Endothelial cell of umbilical vein (primary cell): ENCODE data around the gene NDUFA12. TPM values are rescaled to one million over a fixed set of nuclear protein-coding genes. Genes with fewer than 3 reads are reported as not detected.

Experiments used
- Bru-seq: library from RNA; stranded (reverse); fragments of 400-500 nt; gene quantifications from one replicate; lab custom pipeline; 2021; lab: Mats Ljungman, UMichigan
- BruChase-seq, 2 experiments: library from RNA; stranded (reverse); fragments of 400-500 nt; gene quantifications; one replicate each; lab custom pipeline; 2021; lab: Mats Ljungman, UMichigan
- BruUV-seq: library from RNA; stranded (reverse); fragments of 400-500 nt; replicated peaks from 2 replicates; lab custom pipeline; 2021; lab: Mats Ljungman, UMichigan
- CTCF ChIA-PET: fragments of 300-600, 350-600 bp; sonication (Branson Sonifier 250); formaldehyde crosslinking; loops from one replicate; lab custom pipeline; 2021; ENCODE audit warnings: antibody characterized with exemption, inconsistent platforms; lab: Charles Lee
- POLR2A ChIA-PET: fragments of 300-600, 350-600 bp; sonication (Branson Sonifier 250); formaldehyde crosslinking; loops from one replicate; lab custom pipeline; 2021; ENCODE audit warnings: antibody characterized with exemption, inconsistent platforms; lab: Charles Lee
- DNase-seq: peaks from one replicate; pipeline ENCODE4 v3.0.0-alpha.2; 2011; ENCODE audit warnings: low read depth, low spot score
- FAIRE-seq: peaks from 2 replicates; lab custom pipeline; 2011; peaks lifted over from hg19 to GRCh38; lab: Jason Lieb, UNC
- H2AFZ ChIP-seq: 2 replicates; pipeline ENCODE4 v1.6.0; 2012; ENCODE audit warnings: low read depth, low read length, control low read depth, inconsistent platforms
- H3K27ac ChIP-seq: 2 replicates; pipeline ENCODE4 v1.5.1; 2011; ENCODE audit warnings: low read depth, mild to moderate bottlenecking, control low read depth, low read length, moderate library complexity; ENCODE audit not compliant: insufficient read depth
- H3K27me3 ChIP-seq, 2 experiments: 2 replicates each; pipeline versions ENCODE4 v1.6.0 to v1.6.1; 2011; ENCODE audit warnings: low read length in 2 of 2, mixed read lengths in 1 of 2; ENCODE audit not compliant: control insufficient read depth in 2 of 2, insufficient read depth in 2 of 2
- H3K36me3 ChIP-seq, 2 experiments: 2 replicates in 1 of 2; 3 replicates in 1 of 2; pipeline ENCODE4 v1.5.1; 2011; ENCODE audit warnings: low read length in 2 of 2, mild to moderate bottlenecking in 1 of 2, moderate library complexity in 1 of 2; ENCODE audit not compliant: control insufficient read depth in 2 of 2, insufficient read depth in 2 of 2; ENCODE audit errors: extremely low read depth in 1 of 2
- H3K4me1 ChIP-seq: 3 replicates; pipeline ENCODE4 v1.5.1; 2011; ENCODE audit warnings: mild to moderate bottlenecking, low read length; ENCODE audit not compliant: control insufficient read depth, insufficient read depth; ENCODE audit errors: extremely low read depth
- H3K4me2 ChIP-seq: 2 replicates; pipeline ENCODE4 v1.6.1; 2011; ENCODE audit warnings: low read length, control low read depth, mixed read lengths; ENCODE audit not compliant: insufficient read depth
- H3K4me3 ChIP-seq, 3 experiments: fragments of 200-600 bp in 1 of 3; sonication (generic), shearing (Covaris generic) in 1 of 3; replicated peaks in 1 of 3; 2 replicates each; pipeline ENCODE4 v1.5.1; 2011 to 2016; ENCODE audit warnings: control low read depth in 3 of 3, low read length in 3 of 3, mild to moderate bottlenecking in 2 of 3, inconsistent platforms in 1 of 3, low read depth in 1 of 3, moderate library complexity in 1 of 3; ENCODE audit not compliant: insufficient read depth in 1 of 3
- H3K79me2 ChIP-seq: 2 replicates; pipeline ENCODE4 v1.6.0; 2012; ENCODE audit warnings: low read length, inconsistent platforms; ENCODE audit not compliant: control insufficient read depth, insufficient read depth
- H3K9ac ChIP-seq: replicated peaks from 2 replicates; pipeline ENCODE3; 2011; ENCODE audit warnings: low read length, control low read depth; ENCODE audit not compliant: insufficient read depth; ENCODE audit errors: extremely low read depth
- H3K9me1 ChIP-seq: replicated peaks from 3 replicates; pipeline ENCODE4 v1.6.0; 2011; ENCODE audit warnings: mild to moderate bottlenecking, low read length; ENCODE audit not compliant: control insufficient read depth, insufficient read depth; ENCODE audit errors: extremely low read depth
- H3K9me3 ChIP-seq: replicated peaks from 2 replicates; pipeline ENCODE4 v1.5.1; 2012; ENCODE audit warnings: low read length, inconsistent platforms; ENCODE audit not compliant: control insufficient read depth, insufficient read depth
- H4K20me1 ChIP-seq: replicated peaks from 2 replicates; pipeline ENCODE3; 2011; ENCODE audit warnings: mild to moderate bottlenecking, low read length; ENCODE audit not compliant: control insufficient read depth, insufficient read depth; ENCODE audit errors: extremely low read depth
- EZH2 ChIP-seq: IDR thresholded peaks from 2 replicates; pipeline ENCODE4 v1.6.1; 2012; ENCODE audit warnings: borderline replicate concordance, low read depth, mild to moderate bottlenecking, moderate library complexity, low read length, inconsistent platforms; ENCODE audit not compliant: severe bottlenecking
- FOS ChIP-seq: IDR thresholded peaks from 2 replicates; pipeline ENCODE4 v1.6.1; 2011; ENCODE audit warnings: mild to moderate bottlenecking, low read length, moderate library complexity, borderline replicate concordance; ENCODE audit not compliant: insufficient read depth
- GATA2 ChIP-seq: IDR thresholded peaks from 2 replicates; pipeline ENCODE4 v1.7.0; 2011; ENCODE audit warnings: low read depth, mild to moderate bottlenecking, moderate library complexity, mixed read lengths, low read length; ENCODE audit not compliant: insufficient read length, insufficient read depth
- JUN ChIP-seq: IDR thresholded peaks from 2 replicates; pipeline ENCODE4 v1.6.1; 2011; ENCODE audit warnings: borderline replicate concordance, low read depth; ENCODE audit not compliant: insufficient read length, insufficient read depth
- MYC ChIP-seq: IDR thresholded peaks from one replicate; pipeline ENCODE4 v1.6.1; 2011; ENCODE audit warnings: mild to moderate bottlenecking, low read depth, low read length
- POLR2A ChIP-seq: IDR thresholded peaks from 2 replicates; pipeline ENCODE4 v1.6.1; 2012; ENCODE audit warnings: low read depth, mild to moderate bottlenecking, control low read depth, low read length
- POLR2AphosphoS5 ChIP-seq: IDR thresholded peaks from 2 replicates; pipeline ENCODE4 v1.6.1; 2012; ENCODE audit warnings: low read depth, mild to moderate bottlenecking, control low read depth, low read length, moderate library complexity; ENCODE audit not compliant: insufficient read depth
- dilution Hi-C: fragments of 300-500 bp; cut with MboI; formaldehyde crosslinking; loops from one replicate; pipeline ENCODE4 v1.15.0; 2019; ENCODE audit warnings: low sequenced_read_pairs; ENCODE audit not compliant: extremely low pct_ligation_motif_present
- intact Hi-C: fragments of 100-400 bp; cut with micrococcal nuclease; formaldehyde crosslinking; loops from one replicate; pipeline ENCODE4 v1.10.0; 2022
- long read RNA-seq: library from polyadenylated mRNA; stranded (forward); transcript quantifications from one replicate; pipeline ENCODE4 v2.0.0, GENCODE V29; 2021
- polyA minus RNA-seq, 3 experiments: library from RNA; depleted of rRNA, polyadenylated mRNA; stranded (reverse); fragments of >200 nt; gene quantifications; 1 replicate in 1 of 3; 2 replicates in 2 of 3; pipeline ENCODE4 v1.2.3, GENCODE V29; 2011
- polyA plus RNA-seq, 4 experiments: library from polyadenylated mRNA; depleted of rRNA in 3 of 4; stranded (reverse) in 3 of 4; unstranded in 1 of 4; fragments of >200 nt; gene quantifications; 2 replicates each; pipeline versions ENCODE4 v1.2.1 to v1.2.3, GENCODE V29; 2011 to 2012; ENCODE audit warnings: missing spikeins in 1 of 4
- total RNA-seq: library from RNA; stranded (reverse); gene quantifications from 2 replicates; pipeline ENCODE4 v1.2.3, GENCODE V29; 2021
- TF ChIP-seq, protein P1 (sequence below): IDR thresholded peaks from 2 replicates; pipeline ENCODE4 v1.6.1; 2011; ENCODE audit not compliant: insufficient read depth, insufficient read length
- TF ChIP-seq, protein P2 (sequence below), 2 donors: IDR thresholded peaks; 1 replicate in 1 of 2; 2 replicates in 1 of 2; pipeline ENCODE4 v1.5.1; 2011; ENCODE audit warnings: low read length in 2 of 2, mild to moderate bottlenecking in 2 of 2, moderate library complexity in 2 of 2, control low read depth in 1 of 2, inconsistent platforms in 1 of 2, low read depth in 1 of 2; ENCODE audit not compliant: insufficient read depth in 1 of 2; ENCODE audit errors: extremely low read depth in 1 of 2

The NDUFA12 gene
- total RNA-seq (126 and 140 TPM in 2 replicates), polyA plus RNA-seq (125 and 184 TPM in 2 replicates), polyA minus RNA-seq (70.4 and 89.4 TPM in 2 replicates), Bru-seq, nascent RNA (percentile 79 among the genes with signal in this experiment), BruChase-seq, experiment 1, labeled RNA remaining after a 6-hour chase (percentile 76 among the genes with signal in this experiment), BruChase-seq, experiment 2, labeled RNA remaining after a 2-hour chase (percentile 65 among the genes with signal in this experiment)
- polyA plus RNA-seq (2011; cell fraction: cytosol; rRNA removed) = 166 and 235 TPM in 2 replicates
- 57.3 and 90.5 TPM in 2 replicates for polyA plus RNA-seq (2011; cell fraction: nucleus; rRNA removed)
- 192 and 278 TPM in 2 replicates for polyA plus RNA-seq (2012)
- 58.7 TPM for polyA minus RNA-seq (2011; cell fraction: cytosol; rRNA and poly(A)+ RNA removed)
- 12.2 and 15.0 TPM in 2 replicates for polyA minus RNA-seq (2011; cell fraction: nucleus; rRNA and poly(A)+ RNA removed)
- long read RNA-seq, transcript NDUFA12-206 (3 exons, 487 nt) = minor isoform, 35 of 606 reads
- long read RNA-seq, transcript NDUFA12-201 (4 exons, 635 nt) = major isoform, 541 of 606 reads
- long read RNA-seq, partial matches to known transcripts = 4 of 606 reads
- long read RNA-seq, other reads (novel, unspliced or antisense) = 25 of 606 reads

DNA sequence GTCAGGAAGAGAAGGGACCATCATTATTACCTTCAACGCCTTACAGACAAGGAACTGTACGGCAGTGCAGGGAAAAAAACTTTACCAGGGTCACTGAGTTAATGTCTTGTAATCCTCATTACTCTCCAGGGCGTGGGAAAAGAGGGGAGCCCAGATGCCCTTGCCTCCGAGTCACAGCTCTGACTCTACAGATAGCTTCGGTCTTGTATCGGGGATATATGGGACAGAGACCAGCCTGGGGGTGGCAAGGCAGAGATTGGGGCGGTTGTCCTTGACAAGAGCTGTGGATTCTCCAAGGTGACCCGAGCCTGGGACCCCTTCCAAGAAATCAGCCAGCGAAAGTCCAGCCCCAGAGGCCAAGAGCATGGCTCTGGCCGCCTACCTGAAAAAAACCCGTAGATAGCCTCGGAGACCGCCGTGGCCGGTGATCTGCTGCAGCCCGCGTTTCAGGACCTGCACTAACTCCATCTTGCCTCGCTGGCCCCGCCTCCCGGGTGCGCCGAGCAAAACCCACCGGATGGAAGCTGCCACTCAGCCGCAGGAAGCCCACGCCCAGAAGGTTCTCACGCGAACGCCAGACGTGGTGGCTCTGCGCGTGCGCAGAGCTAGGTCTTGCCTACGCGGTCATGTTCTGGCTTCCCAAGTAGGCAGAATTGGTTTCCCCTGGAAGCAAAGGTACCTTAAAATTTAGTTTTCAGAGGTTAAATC is at the start of gene NDUFA12:
Gene NDUFA12 (minus strand): TSS at position 485 of the 708 bp plus-strand sequence. CDS start 17 bp downstream, at position 468.
- Histone ChIP-seq H3K4me3 (peak within 1 kb of the TSS; percentile 66 to 89 (median 71)), H3K9ac (peak within 1 kb of the TSS; percentile 86), H4K20me1 (no peaks in the 10 kb centered on the region), H3K4me1 (peaks cover 6% of the 10 kb centered on the region), H3K27me3 (no peaks in the 10 kb centered on the region), H3K9me1 (no peaks in the 10 kb centered on the region), H3K4me2 (peak within 1 kb of the TSS; percentile 95), H3K79me2 (peaks cover 33% of the 10 kb centered on the region), H3K9me3 (no peaks in the 10 kb centered on the region), H2AFZ (peak within 1 kb of the TSS; percentile 84), H3K36me3 (no peaks in the 10 kb centered on the region), H3K27ac (peak within 1 kb of the TSS; percentile 80)
- peak; percentile 97 for DNase-seq
- POLR2A ChIA-PET = interaction anchor here (0.7 to 1.2 kb wide), 2 partner anchors 170 to 470 kb away, joined by 3 to 6 read pairs; partner anchors contain the start of gene METAP2
- intact Hi-C loops (loop anchor here (1.0 kb wide), 1 partner anchor 214 kb away; the partner anchor contains the start of genes FGD6 and VEZT), dilution Hi-C loops (no loop called here)
- BruUV-seq = TSS peak; percentile 66
- CTCF ChIA-PET = interaction anchor here (0.8 to 1.6 kb wide), 4 partner anchors 10 to 901 kb away, joined by 3 to 6 read pairs (median 5); no protein-coding TSS in a partner anchor
- TF ChIP-seq, protein P1, sequence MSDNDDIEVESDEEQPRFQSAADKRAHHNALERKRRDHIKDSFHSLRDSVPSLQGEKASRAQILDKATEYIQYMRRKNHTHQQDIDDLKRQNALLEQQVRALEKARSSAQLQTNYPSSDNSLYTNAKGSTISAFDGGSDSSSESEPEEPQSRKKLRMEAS = no peak
- no peak for TF ChIP-seq MYC
- no peak for TF ChIP-seq EZH2
- TF ChIP-seq FOS = no peak
- no peak for TF ChIP-seq JUN
- TF ChIP-seq, protein P2, sequence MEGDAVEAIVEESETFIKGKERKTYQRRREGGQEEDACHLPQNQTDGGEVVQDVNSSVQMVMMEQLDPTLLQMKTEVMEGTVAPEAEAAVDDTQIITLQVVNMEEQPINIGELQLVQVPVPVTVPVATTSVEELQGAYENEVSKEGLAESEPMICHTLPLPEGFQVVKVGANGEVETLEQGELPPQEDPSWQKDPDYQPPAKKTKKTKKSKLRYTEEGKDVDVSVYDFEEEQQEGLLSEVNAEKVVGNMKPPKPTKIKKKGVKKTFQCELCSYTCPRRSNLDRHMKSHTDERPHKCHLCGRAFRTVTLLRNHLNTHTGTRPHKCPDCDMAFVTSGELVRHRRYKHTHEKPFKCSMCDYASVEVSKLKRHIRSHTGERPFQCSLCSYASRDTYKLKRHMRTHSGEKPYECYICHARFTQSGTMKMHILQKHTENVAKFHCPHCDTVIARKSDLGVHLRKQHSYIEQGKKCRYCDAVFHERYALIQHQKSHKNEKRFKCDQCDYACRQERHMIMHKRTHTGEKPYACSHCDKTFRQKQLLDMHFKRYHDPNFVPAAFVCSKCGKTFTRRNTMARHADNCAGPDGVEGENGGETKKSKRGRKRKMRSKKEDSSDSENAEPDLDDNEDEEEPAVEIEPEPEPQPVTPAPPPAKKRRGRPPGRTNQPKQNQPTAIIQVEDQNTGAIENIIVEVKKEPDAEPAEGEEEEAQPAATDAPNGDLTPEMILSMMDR (IDR thresholded peaks at IDR 0.05; ENCODE audit: extremely low read depth in 1 of 2, insufficient read depth in 1 of 2, low read depth in 1 of 2, low read length in 2 of 2) = no peak
- peak; percentile 90 for TF ChIP-seq POLR2A
- TF ChIP-seq GATA2 = no peak
- peak; percentile 90 for TF ChIP-seq POLR2AphosphoS5
- peak; percentile 95 for FAIRE-seq
